AG04450 (cell line): ENCODE data around the gene PRSS27. TPM values are rescaled to one million over a fixed set of nuclear protein-coding genes. Genes with fewer than 3 reads are reported as not detected.

Experiments
- CTCF ChIA-PET: fragments of 300-600, 350-600 bp; formaldehyde crosslinking; extraction: SDS; loops from one replicate; lab custom pipeline; 2022; ENCODE audit warnings: antibody characterized with exemption, inconsistent platforms; lab: Charles Lee
- POLR2A ChIA-PET: fragments of 350-600 bp; formaldehyde crosslinking; extraction: SDS; loops from one replicate; lab custom pipeline; 2021; ENCODE audit warnings: antibody characterized with exemption, inconsistent platforms; lab: Yijun Ruan, JAX
- DNase-seq: peaks from one replicate; pipeline ENCODE4 v3.0.0-alpha.2; 2011; ENCODE audit warnings: low read depth, low spot score
- H3K27ac ChIP-seq: one replicate; pipeline ENCODE4 v1.5.1; 2012; ENCODE audit warnings: low read depth, low read length, control low read depth
- H3K27me3 ChIP-seq: one replicate; pipeline ENCODE4 v1.6.0; 2012; ENCODE audit warnings: low read length; ENCODE audit not compliant: control insufficient read depth, insufficient read depth
- H3K4me3 ChIP-seq: 2 replicates; pipeline ENCODE4 v1.5.1; 2011; ENCODE audit warnings: mild to moderate bottlenecking, low read depth, low read length, control low read depth
- H3K9me3 ChIP-seq: 2 replicates; pipeline ENCODE4 v1.5.1; 2012; ENCODE audit warnings: low read length; ENCODE audit not compliant: control insufficient read depth, insufficient read depth
- CTCF ChIP-seq: IDR thresholded peaks from 2 replicates; pipeline ENCODE4 v1.5.1; 2011; ENCODE audit warnings: low read depth, low read length, control low read depth, inconsistent platforms
- polyA plus RNA-seq: library from polyadenylated mRNA; depleted of rRNA; stranded (reverse); fragments of >200 nt; gene quantifications from 2 replicates; pipeline ENCODE4 v1.2.3, GENCODE V29; 2011

The PRSS27 gene
- polyA plus RNA-seq, 1 experiment: 0.32 TPM

GRCh38 chr16:2702438-2702825 lies 17.6 kb downstream of the PRSS27 start:
- no peaks in the 10 kb centered on the region; the same call in 1 of the 2 replicates for H3K9me3 ChIP-seq
- POLR2A ChIA-PET: no interaction called here
- no peak overlapping the region for H3K4me3 ChIP-seq
- no peak for TF ChIP-seq CTCF
- CTCF ChIA-PET: no interaction called here
- no peak overlapping the region for H3K27ac ChIP-seq
- no peaks in the 10 kb centered on the region for H3K27me3 ChIP-seq
- no peak for DNase-seq

- ChIA-PET POLR2A (no interaction called here), CTCF (no interaction called here)
- H3K9me3 ChIP-seq: no peaks in the 10 kb centered on the region; the same call in 1 of the 2 replicates
- no peaks in the 10 kb centered on the region for H3K27me3 ChIP-seq
- no peak overlapping the region for H3K4me3 ChIP-seq
- DNase-seq: no peak
- H3K27ac ChIP-seq: no peak overlapping the region
- TF ChIP-seq CTCF: no peak
These were observed 18.1 kb downstream of the PRSS27 start for GRCh38 chr16:2701713-2702437.

- TF ChIP-seq CTCF: no peak
- Histone ChIP-seq H3K4me3 (no peak overlapping the region), H3K27me3 (no peaks in the 10 kb centered on the region), H3K9me3 (no peaks in the 10 kb centered on the region), H3K27ac (no peak overlapping the region)
- ChIA-PET CTCF (no interaction called here), POLR2A (no interaction called here)
- no peak for DNase-seq
These were observed 18.8 kb downstream of the PRSS27 start for GRCh38 chr16:2701272-2701671.

- H3K27ac ChIP-seq: no peak overlapping the region
- POLR2A ChIA-PET: no interaction called here
- DNase-seq: no peak
- H3K4me3 ChIP-seq: no peak overlapping the region
- no peaks in the 10 kb centered on the region for H3K27me3 ChIP-seq
- no peaks in the 10 kb centered on the region for H3K9me3 ChIP-seq
- CTCF ChIA-PET: no interaction called here
- no peak for TF ChIP-seq CTCF
These were observed 19.2 kb downstream of the PRSS27 start for GRCh38 chr16:2700786-2701185.

- no peaks in the 10 kb centered on the region for H3K9me3 ChIP-seq
- CTCF ChIA-PET: no interaction called here
- no peak for DNase-seq
- POLR2A ChIA-PET: no interaction called here
- no peak overlapping the region for H3K27ac ChIP-seq
- no peak overlapping the region for H3K4me3 ChIP-seq
- no peaks in the 10 kb centered on the region for H3K27me3 ChIP-seq
- no peak for TF ChIP-seq CTCF
These were observed 20.0 kb downstream of the PRSS27 start for GRCh38 chr16:2699791-2700600.
